ENCODE data around the gene LINGO4.

The LINGO4 gene

DNA sequence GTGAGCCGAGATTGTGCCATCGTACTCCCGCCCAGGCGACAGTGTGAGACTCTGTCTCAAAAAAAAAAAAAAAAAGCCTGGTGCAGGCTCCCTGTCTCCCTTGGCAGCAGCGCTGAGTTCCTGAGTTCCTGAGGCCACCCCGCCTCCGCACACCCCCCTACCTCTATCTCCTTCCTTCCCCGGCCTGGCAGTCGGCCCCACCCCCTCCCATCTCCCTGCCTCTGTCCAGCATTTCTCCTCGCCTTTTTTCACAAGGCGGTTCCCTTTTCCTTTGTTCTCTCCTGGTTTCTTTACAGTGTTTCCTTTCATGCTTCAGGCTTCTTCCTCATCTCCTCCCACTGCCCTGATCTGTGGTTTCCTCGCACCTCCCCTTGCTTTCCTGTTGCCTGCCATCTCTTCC, 23.7 kb upstream of the LINGO4 start:
- no peak overlapping the region for H3K4me3 ChIP-seq (ENCODE audit: low read depth, low read length)
- peak; percentile 54 for DNase-seq (ENCODE audit: low read depth)
- TF ChIP-seq MYC (IDR thresholded peaks at IDR 0.05; ENCODE audit: low read depth, low read length) (no peak), POLR2A (IDR thresholded peaks at IDR 0.05; ENCODE audit: extremely low read depth, insufficient read length) (no peak)
- TF ChIP-seq, protein P1, sequence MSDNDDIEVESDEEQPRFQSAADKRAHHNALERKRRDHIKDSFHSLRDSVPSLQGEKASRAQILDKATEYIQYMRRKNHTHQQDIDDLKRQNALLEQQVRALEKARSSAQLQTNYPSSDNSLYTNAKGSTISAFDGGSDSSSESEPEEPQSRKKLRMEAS (IDR thresholded peaks at IDR 0.05; ENCODE audit: low read depth, low read length), result no peak
- TF ChIP-seq, protein P2, sequence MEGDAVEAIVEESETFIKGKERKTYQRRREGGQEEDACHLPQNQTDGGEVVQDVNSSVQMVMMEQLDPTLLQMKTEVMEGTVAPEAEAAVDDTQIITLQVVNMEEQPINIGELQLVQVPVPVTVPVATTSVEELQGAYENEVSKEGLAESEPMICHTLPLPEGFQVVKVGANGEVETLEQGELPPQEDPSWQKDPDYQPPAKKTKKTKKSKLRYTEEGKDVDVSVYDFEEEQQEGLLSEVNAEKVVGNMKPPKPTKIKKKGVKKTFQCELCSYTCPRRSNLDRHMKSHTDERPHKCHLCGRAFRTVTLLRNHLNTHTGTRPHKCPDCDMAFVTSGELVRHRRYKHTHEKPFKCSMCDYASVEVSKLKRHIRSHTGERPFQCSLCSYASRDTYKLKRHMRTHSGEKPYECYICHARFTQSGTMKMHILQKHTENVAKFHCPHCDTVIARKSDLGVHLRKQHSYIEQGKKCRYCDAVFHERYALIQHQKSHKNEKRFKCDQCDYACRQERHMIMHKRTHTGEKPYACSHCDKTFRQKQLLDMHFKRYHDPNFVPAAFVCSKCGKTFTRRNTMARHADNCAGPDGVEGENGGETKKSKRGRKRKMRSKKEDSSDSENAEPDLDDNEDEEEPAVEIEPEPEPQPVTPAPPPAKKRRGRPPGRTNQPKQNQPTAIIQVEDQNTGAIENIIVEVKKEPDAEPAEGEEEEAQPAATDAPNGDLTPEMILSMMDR (IDR thresholded peaks at IDR 0.05; ENCODE audit: low read depth, low read length), result no peak

DNA sequence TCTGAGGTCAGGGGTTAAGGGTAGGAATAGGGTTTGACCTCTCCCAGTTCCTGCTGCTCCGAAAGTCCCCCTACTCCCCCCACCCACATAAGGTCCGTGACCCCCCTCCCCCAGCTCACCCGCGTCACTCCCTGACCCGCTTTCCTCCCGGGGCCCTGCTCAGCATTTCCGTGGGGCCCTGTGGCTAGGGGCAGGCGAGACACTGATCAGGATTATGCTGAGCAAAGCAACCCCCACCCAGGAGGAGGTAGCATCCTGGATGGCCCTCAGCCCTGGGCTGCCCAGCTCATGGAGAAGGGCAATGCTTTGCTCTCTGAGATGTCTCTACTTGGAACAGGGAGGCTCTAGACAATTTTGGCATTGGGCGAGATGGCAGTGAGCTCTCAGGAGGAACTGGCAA, 22.6 kb upstream of the LINGO4 start:
- no peak for TF ChIP-seq MYC (IDR thresholded peaks at IDR 0.05; ENCODE audit: low read depth, low read length)
- TF ChIP-seq POLR2A (IDR thresholded peaks at IDR 0.05; ENCODE audit: extremely low read depth, insufficient read length), result no peak
- TF ChIP-seq, protein P2 (IDR thresholded peaks at IDR 0.05; ENCODE audit: low read depth, low read length), result no peak
- TF ChIP-seq, protein P1 (IDR thresholded peaks at IDR 0.05; ENCODE audit: low read depth, low read length), result no peak
- no peak for DNase-seq (ENCODE audit: low read depth)
- H3K4me3 ChIP-seq (ENCODE audit: low read depth, low read length), result no peak overlapping the region

DNA sequence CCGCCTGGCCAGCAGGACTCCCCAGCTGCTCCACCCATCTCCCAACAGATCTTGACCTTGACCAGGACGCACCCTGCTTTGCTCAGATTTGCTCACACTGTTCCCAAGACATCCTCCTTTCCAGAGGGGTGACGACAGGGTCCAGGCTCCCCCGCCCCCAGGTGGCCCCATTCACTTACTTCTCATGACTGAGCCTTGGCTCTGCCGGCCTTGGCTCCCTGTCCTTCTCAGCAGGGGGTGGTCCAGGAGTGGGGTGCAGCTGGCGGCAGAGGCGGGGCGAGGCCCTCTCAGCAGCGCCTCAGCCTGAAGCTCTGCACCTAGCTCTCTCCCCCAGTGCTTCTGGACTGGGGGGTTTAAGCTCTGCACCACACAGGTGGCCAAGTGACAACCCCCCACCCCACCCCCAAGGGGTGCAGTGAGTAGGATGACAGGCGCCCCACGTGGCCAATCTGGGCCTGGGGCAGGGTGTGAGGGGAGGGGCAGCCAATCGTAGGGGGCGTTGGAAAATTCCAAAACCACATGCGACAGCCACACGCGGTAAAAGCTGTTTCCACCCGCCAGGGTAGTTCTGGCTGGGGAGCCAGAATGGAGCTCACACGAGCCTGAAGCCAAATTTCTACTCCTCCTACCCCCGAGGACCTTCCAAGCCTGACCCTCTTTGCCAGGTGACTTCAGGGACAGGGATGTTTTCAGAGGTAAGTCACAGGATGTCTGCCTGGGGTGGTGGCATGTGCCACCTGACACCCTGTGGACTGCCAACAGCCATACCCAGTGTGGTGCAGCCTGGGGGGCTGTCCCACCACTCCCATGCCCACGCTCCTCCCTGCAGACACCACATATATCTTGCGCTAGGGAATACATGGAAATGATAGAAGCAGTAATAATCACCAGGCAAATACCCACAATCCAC, 20.8 kb upstream of the LINGO4 start:
- TF ChIP-seq POLR2A (IDR thresholded peaks at IDR 0.05; ENCODE audit: extremely low read depth, insufficient read length) (no peak), MYC (IDR thresholded peaks at IDR 0.05; ENCODE audit: low read depth, low read length) (no peak)
- TF ChIP-seq, protein P1 (IDR thresholded peaks at IDR 0.05; ENCODE audit: low read depth, low read length), result no peak
- TF ChIP-seq, protein P2 (IDR thresholded peaks at IDR 0.05; ENCODE audit: low read depth, low read length), result no peak
- no peak overlapping the region for H3K4me3 ChIP-seq (ENCODE audit: low read depth, low read length)
- DNase-seq (ENCODE audit: low read depth), result no peak

DNA sequence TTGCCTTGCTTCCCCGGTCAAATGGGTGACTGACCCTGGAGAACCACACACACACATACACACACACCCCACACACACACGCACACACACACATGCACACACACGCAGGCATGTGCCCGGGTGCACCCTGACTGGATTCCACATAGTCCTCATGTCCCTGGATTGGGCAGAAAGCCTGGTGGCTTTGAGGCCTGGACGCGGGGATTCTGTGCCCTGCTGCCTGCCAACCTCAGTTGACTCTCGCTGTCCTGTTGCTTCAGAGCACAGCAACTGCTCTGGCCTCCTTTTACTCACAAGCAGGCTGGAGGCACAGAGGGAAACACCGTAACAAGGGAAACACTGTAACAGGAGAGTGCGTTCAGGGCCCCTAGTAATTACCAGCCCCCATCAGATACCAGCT, 20.0 kb upstream of the LINGO4 start:
- no peak for DNase-seq (ENCODE audit: low read depth)
- H3K4me3 ChIP-seq (ENCODE audit: low read depth, low read length), result no peak overlapping the region
- no peak for TF ChIP-seq MYC (IDR thresholded peaks at IDR 0.05; ENCODE audit: low read depth, low read length)
- TF ChIP-seq, protein P1 (IDR thresholded peaks at IDR 0.05; ENCODE audit: low read depth, low read length), result no peak
- no peak for TF ChIP-seq POLR2A (IDR thresholded peaks at IDR 0.05; ENCODE audit: extremely low read depth, insufficient read length)
- TF ChIP-seq, protein P2 (IDR thresholded peaks at IDR 0.05; ENCODE audit: low read depth, low read length), result no peak

DNA sequence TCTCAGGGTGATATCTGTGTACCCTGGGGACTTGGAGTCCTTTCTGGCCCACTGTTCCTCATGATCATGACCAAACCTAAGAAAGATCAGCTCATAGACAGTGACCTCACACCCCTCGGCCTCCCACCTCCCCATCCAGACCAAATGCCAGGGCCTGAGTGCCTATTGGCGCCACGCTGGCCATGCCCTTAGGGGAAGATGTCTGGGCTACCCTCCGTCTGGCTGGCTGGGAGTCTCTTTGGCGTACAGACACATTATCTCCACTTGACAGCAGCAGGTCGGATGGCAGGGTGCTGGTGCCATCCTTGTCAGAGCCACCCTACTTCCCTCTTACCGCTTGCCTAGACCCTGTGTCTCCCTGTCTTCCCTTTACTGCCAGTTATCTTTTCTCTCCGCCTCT, 18.0 kb upstream of the LINGO4 start:
- TF ChIP-seq, protein P2 (IDR thresholded peaks at IDR 0.05; ENCODE audit: low read depth, low read length), result no peak
- TF ChIP-seq POLR2A (IDR thresholded peaks at IDR 0.05; ENCODE audit: extremely low read depth, insufficient read length), result no peak
- TF ChIP-seq, protein P1 (IDR thresholded peaks at IDR 0.05; ENCODE audit: low read depth, low read length), result no peak
- TF ChIP-seq MYC (IDR thresholded peaks at IDR 0.05; ENCODE audit: low read depth, low read length), result no peak
- no peak overlapping the region for H3K4me3 ChIP-seq (ENCODE audit: low read depth, low read length)
- DNase-seq (ENCODE audit: low read depth), result no peak

All from NB4 (cell line).